AG08395 (cell line): ENCODE results near the gene SNX21.

Experiments used
- DNase-seq: peaks from one replicate; pipeline ENCODE4 v3.0.0; 2012; ENCODE audit warnings: mixed read lengths, low spot score

The SNX21 gene

DNA sequence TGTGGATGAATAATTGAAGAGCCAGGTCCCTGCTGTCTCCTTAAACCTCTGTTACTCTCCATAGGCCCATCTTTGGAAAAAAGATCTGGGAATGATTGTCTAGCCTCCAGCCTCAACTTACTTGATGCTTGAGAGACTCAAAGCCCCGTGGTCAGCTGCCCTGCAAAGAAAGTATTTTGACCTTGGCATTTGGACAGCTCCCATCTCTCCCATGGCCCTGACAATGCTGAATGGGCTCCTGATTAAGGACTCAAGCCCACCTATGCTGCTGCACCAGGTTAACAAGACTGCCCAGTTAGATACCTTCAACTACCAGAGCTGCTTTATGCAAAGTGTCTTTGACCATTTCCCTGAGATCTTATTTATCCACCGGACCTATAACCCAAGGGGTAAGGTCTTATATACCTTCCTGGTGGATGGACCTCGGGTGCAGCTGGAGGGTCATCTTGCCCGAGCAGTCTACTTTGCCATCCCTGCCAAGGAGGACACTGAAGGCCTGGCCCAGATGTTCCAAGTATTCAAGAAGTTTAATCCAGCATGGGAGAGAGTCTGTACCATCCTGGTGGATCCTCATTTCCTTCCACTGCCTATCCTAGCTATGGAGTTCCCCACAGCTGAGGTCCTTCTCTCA lies 49.0 kb downstream of the SNX21 start:
- DNase-seq: no peak

DNA sequence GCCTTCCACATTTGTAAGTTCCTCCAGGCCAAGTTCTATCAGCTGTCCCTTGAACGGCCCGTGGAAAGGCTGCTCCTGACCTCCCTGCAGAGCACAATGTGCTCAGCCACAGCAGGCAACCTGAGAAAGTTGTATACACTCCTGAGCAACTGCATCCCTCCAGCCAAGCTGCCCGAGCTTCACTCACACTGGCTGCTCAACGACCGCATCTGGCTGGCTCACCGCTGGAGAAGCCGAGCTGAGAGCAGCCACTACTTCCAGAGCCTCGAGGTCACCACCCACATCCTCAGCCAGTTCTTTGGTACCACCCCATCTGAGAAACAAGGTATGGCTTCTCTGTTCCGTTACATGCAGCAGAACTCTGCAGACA lies 49.5 kb downstream of the SNX21 start:
- DNase-seq: no peak

DNA sequence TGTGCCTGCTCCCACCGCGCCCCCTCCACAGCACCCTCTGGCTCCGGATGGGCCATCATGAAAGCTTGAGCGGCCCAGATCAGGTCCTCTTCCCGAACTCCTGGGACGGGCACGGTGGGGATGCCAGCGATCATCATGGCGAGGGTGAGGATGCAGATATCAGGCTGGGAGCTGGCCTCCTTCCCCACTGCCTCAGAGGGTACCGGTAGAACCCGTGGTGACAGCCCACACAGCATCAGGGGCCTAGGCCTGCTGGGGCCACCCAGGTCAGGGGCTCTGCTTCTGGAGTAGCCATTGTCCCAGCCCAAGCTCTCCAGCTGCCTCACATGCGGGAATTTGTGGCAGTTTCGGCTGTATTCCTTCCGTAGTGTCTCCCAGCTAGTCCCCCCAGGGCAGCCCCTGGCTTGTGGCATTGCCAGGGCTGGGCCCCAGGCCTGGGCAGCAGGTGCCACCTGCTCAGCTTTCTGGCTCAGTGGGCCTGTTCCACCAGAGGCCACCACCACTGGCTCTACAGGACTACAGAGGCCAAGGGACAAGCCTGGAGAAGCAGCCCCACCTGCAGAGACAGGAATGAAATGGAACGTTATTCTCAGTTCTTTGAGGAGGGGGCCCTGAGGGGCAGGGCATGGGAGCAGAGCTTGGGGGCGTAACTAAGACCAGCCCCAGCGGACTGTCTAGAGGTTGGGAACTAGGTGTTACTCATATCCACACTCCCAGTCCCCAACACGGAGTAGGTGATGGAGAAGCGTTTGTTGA lies 53.2 kb downstream of the SNX21 start:
- no peak for DNase-seq

DNA sequence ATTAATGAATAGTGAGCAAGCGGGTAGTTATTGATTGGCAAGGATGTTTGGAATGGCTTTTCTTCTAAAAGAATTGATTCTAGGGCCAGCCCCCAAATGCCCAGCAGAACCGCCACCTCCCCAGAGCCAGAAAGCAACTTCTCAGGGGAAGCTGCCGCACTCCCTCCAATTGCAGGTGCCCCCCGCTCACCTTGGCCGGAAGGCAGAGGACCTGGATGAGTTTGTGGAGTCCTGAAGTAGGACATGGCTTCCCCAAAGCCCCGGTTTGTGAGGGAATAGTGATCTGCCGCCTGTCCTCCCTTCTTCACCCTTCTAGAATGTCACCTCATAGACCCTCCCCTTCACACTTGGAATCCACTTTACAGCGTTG lies 53.7 kb downstream of the SNX21 start, which contains the start of gene SPATA25:
Gene SPATA25 (minus strand): TSS at position 277 of the 370 bp plus-strand sequence. CDS start 32 bp downstream, at position 245.
- no peak for DNase-seq

DNA sequence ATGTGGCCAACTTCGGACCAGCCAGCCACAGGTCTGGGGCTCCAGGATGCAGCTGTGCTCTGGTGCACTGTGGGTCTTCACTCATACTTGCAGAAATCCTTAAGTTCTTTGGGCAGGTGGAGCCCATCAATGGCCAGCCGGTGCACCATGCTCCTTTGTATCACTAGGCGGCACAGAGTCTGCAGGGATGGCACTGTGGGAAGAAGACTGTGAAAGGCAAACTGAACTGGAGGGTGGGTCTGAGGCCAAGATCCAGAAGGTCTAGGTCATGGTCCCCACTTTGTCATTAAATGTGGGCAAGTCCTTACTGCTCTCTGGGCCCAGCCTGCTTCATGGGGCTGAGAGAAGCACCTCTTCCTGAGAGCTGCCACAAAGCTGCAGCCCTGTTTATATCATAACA lies 55.1 kb downstream of the SNX21 start:
- no peak for DNase-seq

DNA sequence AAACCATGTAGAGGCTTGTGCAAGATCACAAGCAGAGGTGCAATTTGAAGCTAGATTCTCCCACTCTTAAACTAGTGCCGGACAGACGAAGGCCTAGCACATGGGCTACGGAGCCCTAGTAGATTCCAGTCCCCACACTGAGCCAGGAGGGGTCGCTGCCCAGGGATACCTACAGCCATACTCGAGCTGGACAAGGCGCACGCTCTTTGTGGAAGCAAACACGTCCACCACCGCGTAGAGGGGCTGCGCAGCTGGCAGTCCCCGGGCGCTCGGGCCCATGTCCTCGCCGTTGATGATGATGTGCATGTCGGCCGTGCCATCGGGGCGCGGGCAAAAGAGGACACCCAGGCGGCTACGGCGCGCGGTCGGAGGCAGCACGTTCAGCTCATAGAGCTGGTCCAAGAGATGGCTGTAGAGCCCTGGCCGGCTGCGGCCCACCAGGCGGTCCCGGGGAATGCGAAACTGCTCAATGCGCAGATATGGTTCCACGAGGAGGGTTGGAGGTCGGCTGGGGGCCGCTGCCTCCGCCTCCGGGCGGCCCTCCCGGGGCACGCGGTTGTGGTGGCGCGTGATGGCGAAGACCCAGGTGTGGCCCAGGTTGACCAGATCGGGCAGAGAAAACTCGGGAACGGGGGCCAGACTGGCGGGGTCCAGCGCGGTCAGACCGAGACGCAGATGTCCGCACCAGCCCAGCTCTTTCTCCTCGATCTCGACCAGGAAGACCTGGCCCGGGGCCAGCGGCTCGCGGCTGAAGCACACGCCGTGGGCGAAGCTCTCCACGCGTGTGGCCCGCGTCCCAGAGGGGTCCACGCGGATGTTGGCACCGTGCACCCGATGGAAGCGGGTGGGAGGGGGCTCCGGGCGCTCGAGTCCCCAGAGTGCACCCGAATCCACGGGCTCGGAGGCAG lies 56.7 kb downstream of the SNX21 start:
- peak; percentile 76 for DNase-seq

DNA sequence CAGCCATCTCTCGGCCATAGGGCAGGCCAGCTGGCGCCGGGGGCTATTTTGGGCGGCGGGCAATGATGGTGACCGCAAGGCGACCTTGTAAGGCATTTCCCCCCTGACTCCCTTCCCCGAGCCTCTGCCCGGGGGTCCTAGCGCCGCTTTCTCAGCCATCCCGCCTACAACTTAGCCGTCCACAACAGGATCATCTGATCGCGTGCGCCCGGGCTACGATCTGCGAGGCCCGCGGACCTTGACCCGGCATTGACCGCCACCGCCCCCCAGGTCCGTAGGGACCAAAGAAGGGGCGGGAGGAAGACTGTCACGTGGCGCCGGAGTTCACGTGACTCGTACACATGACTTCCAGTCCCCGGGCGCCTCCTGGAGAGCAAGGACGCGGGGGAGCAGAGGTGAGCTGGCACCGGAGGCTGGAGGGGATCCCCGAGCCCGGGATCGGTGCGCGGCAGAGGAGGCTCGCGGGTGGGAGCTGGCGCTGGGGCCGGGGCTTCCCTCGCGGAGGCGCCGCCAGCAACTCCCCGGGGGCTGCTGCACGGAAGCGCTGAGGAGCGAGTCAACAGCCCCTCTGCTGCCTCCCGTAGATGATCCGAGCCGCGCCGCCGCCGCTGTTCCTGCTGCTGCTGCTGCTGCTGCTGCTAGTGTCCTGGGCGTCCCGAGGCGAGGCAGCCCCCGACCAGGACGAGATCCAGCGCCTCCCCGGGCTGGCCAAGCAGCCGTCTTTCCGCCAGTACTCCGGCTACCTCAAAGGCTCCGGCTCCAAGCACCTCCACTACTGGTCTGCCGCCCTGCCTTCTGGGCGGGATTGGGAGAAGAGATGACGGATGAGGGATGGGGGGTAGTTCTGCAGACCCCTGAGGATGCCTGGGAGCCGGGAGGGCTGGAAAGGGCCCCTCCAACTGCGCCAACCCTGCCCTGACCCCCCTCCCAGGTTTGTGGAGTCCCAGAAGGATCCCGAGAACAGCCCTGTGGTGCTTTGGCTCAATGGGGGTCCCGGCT lies 57.7 kb downstream of the SNX21 start, which contains the start of the genes CTSA and NEURL2:
Gene CTSA (plus strand): TSS at position 351 of the 999 bp plus-strand sequence. CDS start 234 bp downstream, at position 585.
Gene NEURL2 (minus strand): TSS at position 224 of the 999 bp plus-strand sequence. CDS start 217 bp downstream, at position 7.
- DNase-seq: peak; percentile 97

DNA sequence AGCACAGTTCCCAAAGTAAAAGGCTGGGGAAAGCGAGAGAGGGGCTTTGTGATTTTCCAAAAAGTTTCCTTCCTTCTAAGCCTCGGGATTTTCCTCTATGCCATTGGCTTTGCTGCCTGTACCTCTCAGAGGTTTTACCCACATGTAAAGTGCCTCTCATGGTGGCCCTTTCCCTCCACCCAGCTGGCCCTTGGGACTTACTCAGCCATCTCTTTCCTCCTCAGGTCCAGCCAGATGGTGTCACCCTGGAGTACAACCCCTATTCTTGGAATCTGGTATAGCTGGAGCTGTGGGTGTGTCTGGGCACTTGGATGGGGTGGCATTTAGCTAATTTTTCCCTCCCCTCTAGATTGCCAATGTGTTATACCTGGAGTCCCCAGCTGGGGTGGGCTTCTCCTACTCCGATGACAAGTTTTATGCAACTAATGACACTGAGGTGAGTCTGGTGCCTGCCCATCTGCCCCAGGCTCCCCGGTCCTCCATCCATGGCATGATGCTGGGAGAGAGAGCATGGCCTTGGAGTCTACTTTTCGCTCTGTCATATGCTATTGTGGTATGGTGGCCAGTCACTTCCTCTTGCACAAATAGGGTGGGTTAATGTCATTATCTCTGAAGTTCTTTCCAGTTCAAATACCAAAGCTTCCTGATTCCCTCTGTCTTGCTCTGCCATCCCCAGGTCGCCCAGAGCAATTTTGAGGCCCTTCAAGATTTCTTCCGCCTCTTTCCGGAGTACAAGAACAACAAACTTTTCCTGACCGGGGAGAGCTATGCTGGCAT lies 58.6 kb downstream of the SNX21 start:
- DNase-seq: peak; percentile 77
